Upper lobe of right lung (tissue), 1 donor: ENCODE results near the gene RPLP1. TPM values are rescaled to one million over a fixed set of nuclear protein-coding genes. Genes with fewer than 3 reads are reported as not detected.

Experiments used
- ATAC-seq: fragments of 200-7000 bp; cut with Tn5 transposase; one replicate; pipeline ENCODE4 v1.9.1; 2020; ENCODE audit warnings: mild to moderate bottlenecking, moderate library complexity
- DNase-seq: peaks from one replicate; pipeline ENCODE4 v3.0.0-alpha.2; 2020
- H3K27ac ChIP-seq: fragments of 200-600 bp; one replicate; pipeline ENCODE4 v1.8.0; 2022
- H3K27me3 ChIP-seq: fragments of 200-600 bp; one replicate; pipeline ENCODE4 v1.8.0; 2022; ENCODE audit warnings: mild to moderate bottlenecking
- H3K36me3 ChIP-seq: fragments of 200-600 bp; one replicate; pipeline ENCODE4 v1.8.0; 2022
- H3K4me1 ChIP-seq: fragments of 200-600 bp; one replicate; pipeline ENCODE4 v1.8.0; 2022
- H3K4me3 ChIP-seq: fragments of 200-600 bp; one replicate; pipeline ENCODE4 v1.8.0; 2022; ENCODE audit warnings: mild to moderate bottlenecking
- H3K9me3 ChIP-seq: fragments of 200-600 bp; one replicate; pipeline ENCODE4 v1.8.0; 2022
- intact Hi-C: fragments of 100-400 bp; cut with DNase I; formaldehyde crosslinking; loops from one replicate; pipeline ENCODE4 v1.11.0; 2022
- total RNA-seq: library from RNA; stranded (reverse); fragmentation: NEBNext Ultra II Directional; extraction: Animal tissue kit (Norgen Biotek cat#: 25700); gene quantifications from one replicate; pipeline ENCODE4 v1.2.1, GENCODE V29; 2021
- TF ChIP-seq, protein P1 (sequence below): fragments of 200-600 bp; IDR thresholded peaks from one replicate; pipeline ENCODE4 v1.8.0; 2022; ENCODE audit warnings: antibody characterized with exemption
- donor health status: DM: no; HTN: yes; CAD: no; lungs with severe emphysema.

Gene RPLP1
- total RNA-seq, 1 donor from 2014 or later: 1,255 TPM

DNA sequence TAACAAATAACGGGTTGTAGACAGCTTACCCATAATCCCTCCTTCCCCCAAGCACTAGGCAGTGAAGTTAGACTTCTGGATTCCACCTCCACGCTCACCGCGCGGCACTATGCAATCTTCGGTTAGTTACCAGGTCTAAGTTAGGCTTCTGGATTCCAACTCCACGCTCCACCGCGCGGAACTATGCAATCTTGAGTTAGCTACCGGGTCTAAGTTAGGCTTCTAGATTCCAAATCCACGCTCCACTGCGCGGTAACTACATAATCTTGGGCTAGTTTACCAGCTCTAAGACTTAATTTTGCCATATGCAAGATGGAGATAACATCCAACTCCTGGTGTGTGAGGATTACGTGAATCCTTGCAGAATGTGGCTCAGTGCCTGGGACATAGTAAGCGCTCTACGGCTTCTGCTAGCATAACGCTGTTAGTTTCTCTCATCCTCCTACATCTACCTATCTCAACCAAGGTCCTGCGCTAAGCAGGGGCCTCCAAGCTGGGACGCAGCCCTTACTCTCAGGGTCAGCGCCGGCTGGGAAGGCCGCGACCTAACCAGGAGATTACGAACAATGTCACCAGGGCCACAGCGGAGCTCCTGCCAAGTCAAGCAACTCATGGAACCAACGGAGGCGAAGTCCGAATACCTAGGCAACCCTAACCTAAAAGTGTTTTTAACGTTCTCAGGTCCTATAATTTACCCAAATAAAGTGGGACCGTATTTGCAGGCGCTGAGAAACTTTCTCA lies 497 bp upstream of the RPLP1 start:
- Histone ChIP-seq H3K27me3 (no peaks in the 10 kb centered on the region), H3K4me1 (peaks cover 23% of the 10 kb centered on the region), H3K36me3 (peaks cover 30% of the 10 kb centered on the region), H3K9me3 (no peaks in the 10 kb centered on the region), H3K4me3 (peak overlapping the region; percentile 95), H3K27ac (peak overlapping the region; percentile 93)
- DNase-seq (no peak), ATAC-seq (peak; percentile 48)
- TF ChIP-seq, protein P1, sequence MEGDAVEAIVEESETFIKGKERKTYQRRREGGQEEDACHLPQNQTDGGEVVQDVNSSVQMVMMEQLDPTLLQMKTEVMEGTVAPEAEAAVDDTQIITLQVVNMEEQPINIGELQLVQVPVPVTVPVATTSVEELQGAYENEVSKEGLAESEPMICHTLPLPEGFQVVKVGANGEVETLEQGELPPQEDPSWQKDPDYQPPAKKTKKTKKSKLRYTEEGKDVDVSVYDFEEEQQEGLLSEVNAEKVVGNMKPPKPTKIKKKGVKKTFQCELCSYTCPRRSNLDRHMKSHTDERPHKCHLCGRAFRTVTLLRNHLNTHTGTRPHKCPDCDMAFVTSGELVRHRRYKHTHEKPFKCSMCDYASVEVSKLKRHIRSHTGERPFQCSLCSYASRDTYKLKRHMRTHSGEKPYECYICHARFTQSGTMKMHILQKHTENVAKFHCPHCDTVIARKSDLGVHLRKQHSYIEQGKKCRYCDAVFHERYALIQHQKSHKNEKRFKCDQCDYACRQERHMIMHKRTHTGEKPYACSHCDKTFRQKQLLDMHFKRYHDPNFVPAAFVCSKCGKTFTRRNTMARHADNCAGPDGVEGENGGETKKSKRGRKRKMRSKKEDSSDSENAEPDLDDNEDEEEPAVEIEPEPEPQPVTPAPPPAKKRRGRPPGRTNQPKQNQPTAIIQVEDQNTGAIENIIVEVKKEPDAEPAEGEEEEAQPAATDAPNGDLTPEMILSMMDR: no peak
- intact Hi-C loops: no loop called here

DNA sequence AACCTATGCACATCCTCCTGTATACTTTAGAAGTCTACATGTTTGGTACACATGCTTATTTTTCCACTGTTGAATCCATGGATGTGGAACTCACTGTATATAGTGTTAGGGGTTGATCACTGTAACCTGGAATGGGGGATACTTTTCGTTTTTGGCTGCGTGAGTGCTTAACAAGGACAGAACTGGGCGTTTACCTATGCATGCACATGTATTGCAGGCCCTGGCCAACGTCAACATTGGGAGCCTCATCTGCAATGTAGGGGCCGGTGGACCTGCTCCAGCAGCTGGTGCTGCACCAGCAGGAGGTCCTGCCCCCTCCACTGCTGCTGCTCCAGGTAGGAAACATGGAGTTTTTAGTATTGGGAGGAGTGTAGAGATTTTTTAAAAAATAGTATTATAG lies 2.3 kb downstream of the RPLP1 start:
- TF ChIP-seq, protein P1: no peak
- Histone ChIP-seq H3K4me3 (peak overlapping the region; percentile 95), H3K27me3 (no peaks in the 10 kb centered on the region), H3K27ac (no peak overlapping the region), H3K4me1 (peaks cover 23% of the 10 kb centered on the region), H3K36me3 (peaks cover 35% of the 10 kb centered on the region), H3K9me3 (no peaks in the 10 kb centered on the region)
- no peak for DNase-seq
- intact Hi-C loops: no loop called here
- ATAC-seq: no peak

DNA sequence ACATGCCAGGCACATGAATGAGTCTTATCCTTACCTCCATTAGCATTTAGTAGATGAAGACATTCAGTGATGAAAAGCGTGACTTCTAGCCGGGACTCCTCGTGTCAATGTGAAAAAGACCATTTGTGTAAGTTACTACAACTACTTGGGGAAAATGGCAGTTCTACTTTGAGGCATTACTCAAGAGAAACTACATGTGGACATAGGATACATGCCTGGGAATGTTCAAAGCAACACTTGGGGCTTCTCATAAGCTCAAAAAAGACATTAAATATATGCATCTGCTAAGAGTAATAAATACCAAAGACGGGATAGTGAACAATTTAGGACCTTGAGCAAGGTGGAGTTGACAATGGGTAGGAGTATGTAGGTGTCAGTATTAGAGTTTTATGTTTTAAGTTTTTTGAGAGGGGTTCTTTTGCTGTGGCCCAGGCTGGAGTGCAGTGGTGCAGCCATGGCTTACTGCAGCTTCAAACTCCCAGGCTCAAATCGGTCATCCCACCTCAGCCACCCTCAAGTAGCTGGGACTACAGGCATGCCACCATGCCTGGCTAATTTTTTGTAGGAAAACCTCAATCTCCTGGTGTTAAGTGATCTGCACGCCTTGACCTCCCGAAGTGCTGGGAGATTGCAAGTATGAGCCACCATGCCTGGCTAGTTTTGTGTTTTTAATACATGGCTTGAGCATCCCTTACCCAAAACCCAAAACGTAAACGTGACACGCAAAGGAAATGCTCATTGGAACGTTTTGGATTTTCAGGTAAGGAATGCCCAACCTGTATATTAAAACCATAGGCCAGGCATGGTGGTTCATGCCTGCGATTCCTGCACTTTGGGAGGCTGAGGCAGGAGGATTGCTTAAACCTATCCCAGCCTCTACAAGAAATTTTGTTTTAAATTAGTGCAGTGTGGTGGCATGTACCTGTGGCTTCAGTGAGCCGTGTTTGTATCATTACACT lies 3.9 kb downstream of the RPLP1 start:
- Histone ChIP-seq H3K4me1 (peaks cover 24% of the 10 kb centered on the region), H3K36me3 (peaks cover 35% of the 10 kb centered on the region), H3K27me3 (no peaks in the 10 kb centered on the region), H3K9me3 (no peaks in the 10 kb centered on the region), H3K4me3 (no peak overlapping the region), H3K27ac (no peak overlapping the region)
- no peak for ATAC-seq
- no peak for DNase-seq
- intact Hi-C loops: no loop called here
- TF ChIP-seq, protein P1: no peak

DNA sequence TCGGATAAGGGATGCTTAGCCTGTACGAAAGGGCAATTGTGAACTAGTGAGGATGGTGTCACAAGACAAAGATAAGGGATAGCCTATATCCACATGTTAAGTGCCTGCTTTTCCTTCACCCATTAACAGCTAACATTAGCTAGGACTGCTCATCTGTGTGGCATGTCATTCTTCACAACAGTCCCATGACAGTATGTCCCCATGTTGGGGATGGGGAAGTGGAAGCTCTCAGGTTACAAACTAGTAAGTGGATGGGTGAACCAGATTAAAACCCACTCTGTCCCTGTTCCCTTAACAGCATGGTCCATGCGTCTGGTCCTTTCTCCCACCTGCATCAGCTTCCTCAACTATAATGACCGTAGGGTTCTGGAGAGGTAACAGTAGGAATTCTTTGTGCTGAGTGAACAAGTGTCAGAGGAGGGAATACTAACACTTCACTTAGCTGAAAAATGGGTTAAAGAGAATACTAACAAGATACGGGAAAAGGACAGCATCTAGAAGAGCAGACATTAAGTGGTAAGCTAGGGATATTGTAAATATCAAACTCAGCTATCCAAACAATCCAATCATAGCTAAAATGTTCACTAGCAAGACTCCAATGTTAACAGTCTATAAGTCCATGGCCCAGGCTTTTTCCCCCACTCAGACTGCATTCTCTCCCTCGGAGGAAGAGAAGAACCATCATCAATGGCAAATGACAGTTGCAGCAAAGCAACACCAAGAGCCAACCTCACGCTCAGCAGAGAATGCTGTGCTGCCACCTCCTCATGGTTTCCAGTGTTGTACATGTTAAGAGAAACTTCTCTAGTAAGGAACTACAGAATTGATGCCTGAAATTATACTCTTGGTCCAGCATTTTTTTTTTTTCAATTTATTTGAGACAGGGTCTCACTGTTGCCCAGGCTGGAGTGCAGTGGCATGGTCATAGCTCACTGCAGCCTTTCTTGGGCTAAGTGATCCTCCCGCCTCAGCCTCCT lies 5.0 kb downstream of the RPLP1 start:
- Histone ChIP-seq H3K4me3 (no peak overlapping the region), H3K9me3 (no peaks in the 10 kb centered on the region), H3K36me3 (peaks cover 35% of the 10 kb centered on the region), H3K27me3 (no peaks in the 10 kb centered on the region), H3K4me1 (peaks cover 31% of the 10 kb centered on the region), H3K27ac (no peak overlapping the region)
- ATAC-seq (no peak), DNase-seq (no peak)
- TF ChIP-seq, protein P1: no peak
- intact Hi-C loops: no loop called here

DNA sequence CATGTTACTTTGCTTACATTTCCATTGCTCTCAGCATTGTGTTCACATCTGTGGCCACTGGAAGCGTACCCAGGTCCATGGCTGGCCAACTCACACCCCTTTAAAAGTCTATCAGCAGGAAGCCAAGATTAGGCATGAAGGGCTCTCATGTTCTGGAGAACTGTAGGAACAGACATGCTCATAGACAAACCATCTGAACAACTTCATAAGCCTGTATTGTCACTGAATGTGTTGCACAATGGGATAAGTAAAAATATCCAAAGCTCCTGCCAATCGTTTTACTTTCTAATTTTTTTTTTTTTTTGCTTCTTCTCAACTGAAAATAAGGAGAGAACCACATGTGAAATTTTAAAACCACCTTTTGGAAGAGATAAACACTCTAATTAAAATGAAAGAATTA lies 6.4 kb downstream of the RPLP1 start:
- ATAC-seq (no peak), DNase-seq (no peak)
- H3K27ac ChIP-seq: no peak overlapping the region
- H3K36me3 ChIP-seq: peaks cover 35% of the 10 kb centered on the region
- peaks cover 29% of the 10 kb centered on the region for H3K4me1 ChIP-seq
- TF ChIP-seq, protein P1: no peak
- H3K27me3 ChIP-seq: no peaks in the 10 kb centered on the region
- H3K4me3 ChIP-seq: no peak overlapping the region
- no peaks in the 10 kb centered on the region for H3K9me3 ChIP-seq
- intact Hi-C loops: no loop called here
